Measurements from ENCODE around the gene TIPARP.

DNA sequence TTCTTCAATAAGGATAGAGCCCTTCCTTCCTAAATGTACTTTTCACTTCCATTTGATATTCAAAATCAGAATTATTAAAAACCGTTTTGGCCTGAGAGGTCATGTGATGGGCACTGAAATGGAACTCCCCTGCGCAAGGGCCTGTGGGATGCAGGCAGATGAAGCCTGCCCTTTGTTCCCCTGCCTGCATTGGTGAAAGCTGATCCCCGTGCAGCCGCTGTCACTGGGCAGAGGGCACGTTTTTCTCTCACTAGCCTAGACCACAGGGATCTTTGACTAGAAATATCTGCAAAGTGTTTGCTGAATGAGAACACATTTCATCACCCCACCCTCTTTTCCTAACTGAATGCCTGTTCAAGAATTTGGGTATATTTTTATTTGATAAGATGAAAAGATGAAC is 74.9 kb downstream of the TIPARP start:
- no peak for TF ChIP-seq POLR2AphosphoS5 (IDR thresholded peaks at IDR 0.05)
- TF ChIP-seq, protein P1, sequence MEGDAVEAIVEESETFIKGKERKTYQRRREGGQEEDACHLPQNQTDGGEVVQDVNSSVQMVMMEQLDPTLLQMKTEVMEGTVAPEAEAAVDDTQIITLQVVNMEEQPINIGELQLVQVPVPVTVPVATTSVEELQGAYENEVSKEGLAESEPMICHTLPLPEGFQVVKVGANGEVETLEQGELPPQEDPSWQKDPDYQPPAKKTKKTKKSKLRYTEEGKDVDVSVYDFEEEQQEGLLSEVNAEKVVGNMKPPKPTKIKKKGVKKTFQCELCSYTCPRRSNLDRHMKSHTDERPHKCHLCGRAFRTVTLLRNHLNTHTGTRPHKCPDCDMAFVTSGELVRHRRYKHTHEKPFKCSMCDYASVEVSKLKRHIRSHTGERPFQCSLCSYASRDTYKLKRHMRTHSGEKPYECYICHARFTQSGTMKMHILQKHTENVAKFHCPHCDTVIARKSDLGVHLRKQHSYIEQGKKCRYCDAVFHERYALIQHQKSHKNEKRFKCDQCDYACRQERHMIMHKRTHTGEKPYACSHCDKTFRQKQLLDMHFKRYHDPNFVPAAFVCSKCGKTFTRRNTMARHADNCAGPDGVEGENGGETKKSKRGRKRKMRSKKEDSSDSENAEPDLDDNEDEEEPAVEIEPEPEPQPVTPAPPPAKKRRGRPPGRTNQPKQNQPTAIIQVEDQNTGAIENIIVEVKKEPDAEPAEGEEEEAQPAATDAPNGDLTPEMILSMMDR (IDR thresholded peaks at IDR 0.05): no peak
- no peak for TF ChIP-seq POLR2A (IDR thresholded peaks at IDR 0.05)
